ENCODE measurements around the gene CENATAC. TPM values are rescaled to one million over a fixed set of nuclear protein-coding genes. Genes with fewer than 3 reads are reported as not detected.
"Not testable (repeated sequence)": the region's sequence is repeated elsewhere in the genome, so short reads cannot be mapped to it uniquely, and the experiment has no call there.

The CENATAC gene
- total and polyA plus RNA-seq, 10 donors: 27.0 to 86.2 (median 65.8) TPM

- H3K36me3 ChIP-seq: peaks cover 4 to 61% (median 56%) of the 10 kb centered on the region in 6 donors
- no peaks in the 10 kb centered on the region for H3K27me3 ChIP-seq (replicated peaks in 1 of 7)
- H3K27ac ChIP-seq: no peak overlapping the region
- H3K9me3 ChIP-seq: no peaks in the 10 kb centered on the region
- intact Hi-C loops (cut with DNase I; ENCODE audit: low total_unique reads): no loop called here
- 97 to 100% (median 98%) methylated on average over 7 to 10 of the region's 10 CpGs for WGBS, 5 donors
- no peak overlapping the region for H3K4me3 ChIP-seq
- H3K4me1 ChIP-seq: peaks cover 22 to 56% (median 29%) of the 10 kb centered on the region in 6 donors
- peak; percentile 54 for DNase-seq
- no peak for TF ChIP-seq POLR2AphosphoS5 (IDR thresholded peaks at IDR 0.05)
These were observed 56.5 kb downstream of the CENATAC start for GRCh38 chr11:119054418-119054817.

GRCh38 chr11:119055901-119056300 lies 58.0 kb downstream of the CENATAC start:
- Histone ChIP-seq H3K36me3 (peaks cover 4 to 51% (median 43%) of the 10 kb centered on the region in 6 donors), H3K27me3 (replicated peaks in 1 of 7) (no peaks in the 10 kb centered on the region), H3K9me3 (no peaks in the 10 kb centered on the region), H3K4me3 (peak overlapping the region; percentile 90 to 99 (median 94)), H3K27ac (peak overlapping the region in 6 of 8 donors; percentile 85 to 95 (median 88)), H3K4me1 (peaks cover 22 to 56% (median 29%) of the 10 kb centered on the region in 6 donors)
- TF ChIP-seq POLR2A (IDR thresholded peaks at IDR 0.05): no peak
- no peak for TF ChIP-seq POLR2AphosphoS5 (IDR thresholded peaks at IDR 0.05)
- TF ChIP-seq CTCF (IDR thresholded peaks at IDR 0.05 in 8 of 11, conservative IDR thresholded peaks at IDR 0.05 in 3 of 11): no peak
- WGBS, 5 donors: 43 to 65% (median 54%) methylated on average over 6 of the region's 6 CpGs
- no peak for DNase-seq
- intact Hi-C loops (cut with DNase I; ENCODE audit: low total_unique reads): no loop called here

GRCh38 chr11:119056421-119056999 lies 58.6 kb downstream of the CENATAC start:
- Histone ChIP-seq H3K9me3 (no peaks in the 10 kb centered on the region), H3K4me3 (peak overlapping the region; percentile 90 to 99 (median 94)), H3K4me1 (peaks cover 22 to 54% (median 29%) of the 10 kb centered on the region in 6 donors), H3K36me3 (peaks cover 4 to 50% (median 36%) of the 10 kb centered on the region in 6 donors), H3K27ac (peak overlapping the region; percentile 65 to 95 (median 87)), H3K27me3 (replicated peaks in 1 of 7) (no peaks in the 10 kb centered on the region)
- no peak for DNase-seq
- intact Hi-C loops (cut with DNase I; ENCODE audit: low total_unique reads): no loop called here
- WGBS, 5 donors: 0 to 2% (median 0%) methylated on average over 2 to 47 of the region's 48 CpGs
- no peak for TF ChIP-seq CTCF (IDR thresholded peaks at IDR 0.05 in 8 of 11, conservative IDR thresholded peaks at IDR 0.05 in 3 of 11)
- no peak for TF ChIP-seq POLR2A (IDR thresholded peaks at IDR 0.05)
- TF ChIP-seq POLR2AphosphoS5 (IDR thresholded peaks at IDR 0.05): no peak

GRCh38 chr11:119057000-119057769 lies 59.2 kb downstream of the CENATAC start, which contains the start of gene HYOU1:
HYOU1 (minus strand) TSS chr11:119057205; CDS start chr11:119056160, 1,045 bp downstream.
- 0 to 1% (median 1%) methylated on average over 21 to 79 of the region's 79 CpGs for WGBS, 5 donors
- H3K27ac ChIP-seq: peak within 1 kb of the TSS; percentile 79 to 95 (median 87)
- H3K4me3 ChIP-seq: peak within 1 kb of the TSS; percentile 90 to 99 (median 94)
- no peaks in the 10 kb centered on the region for H3K27me3 ChIP-seq (replicated peaks in 1 of 7)
- H3K9me3 ChIP-seq: no peaks in the 10 kb centered on the region
- TF ChIP-seq CTCF (IDR thresholded peaks at IDR 0.05 in 8 of 11, conservative IDR thresholded peaks at IDR 0.05 in 3 of 11): peak in 4 of 11 experiments; percentile 25 to 47 (median 30)
- peak; percentile 12 to 71 (median 24) for TF ChIP-seq POLR2A (IDR thresholded peaks at IDR 0.05)
- peak; percentile 88 to 91 (median 91) for TF ChIP-seq POLR2AphosphoS5 (IDR thresholded peaks at IDR 0.05)
- H3K36me3 ChIP-seq: peaks cover 2 to 48% (median 30%) of the 10 kb centered on the region in 6 donors
- intact Hi-C loops (cut with DNase I; ENCODE audit: low total_unique reads): no loop called here
- DNase-seq: peak; percentile 99
- H3K4me1 ChIP-seq: peaks cover 21 to 47% (median 27%) of the 10 kb centered on the region in 6 donors

GRCh38 chr11:119059128-119059527 lies 61.2 kb downstream of the CENATAC start:
- H3K9me3 ChIP-seq; intact Hi-C loops (cut with DNase I; ENCODE audit: low total_unique reads); DNase-seq; H3K27me3 ChIP-seq (replicated peaks in 1 of 7); H3K27ac ChIP-seq; H3K4me3 ChIP-seq: not testable (repeated sequence)
- Histone ChIP-seq H3K36me3 (peaks cover 0 to 28% (median 10%) of the 10 kb centered on the region in 6 donors), H3K4me1 (peaks cover 20 to 39% (median 27%) of the 10 kb centered on the region in 6 donors)
- WGBS, 5 donors: 86 to 94% (median 92%) methylated on average over 14 to 32 of the region's 35 CpGs
